Epidermal melanocyte (primary cell): ENCODE data around the gene TMEM252.

ENCODE experiments used
- DNase-seq: peaks from one replicate; pipeline ENCODE4 v3.0.0; 2011; ENCODE audit warnings: low spot score; ENCODE audit not compliant: insufficient read length

The TMEM252 gene

GRCh38 chr9:68540712-68541535 is at the start of gene TMEM252:
TMEM252 (minus strand) TSS chr9:68540883; CDS start chr9:68540814, 69 bp downstream.
- no peak for DNase-seq

- no peak for DNase-seq
Observed at GRCh38 chr9:68585034-68585761, 44.5 kb upstream of the TMEM252 start.

- peak; percentile 76 for DNase-seq
Observed at GRCh38 chr9:68584189-68585033, 43.7 kb upstream of the TMEM252 start.

- no peak for DNase-seq
Observed at GRCh38 chr9:68581696-68582095, 41.0 kb upstream of the TMEM252 start.

GRCh38 chr9:68577774-68578591 is 37.3 kb upstream of the TMEM252 start:
- no peak for DNase-seq

GRCh38 chr9:68575817-68576216 is 35.1 kb upstream of the TMEM252 start:
- no peak for DNase-seq

- no peak for DNase-seq
Observed at GRCh38 chr9:68574150-68574549, 33.5 kb upstream of the TMEM252 start.

- DNase-seq: no peak
Observed at GRCh38 chr9:68567565-68567964, 26.9 kb upstream of the TMEM252 start.

GRCh38 chr9:68562461-68562860 is 21.8 kb upstream of the TMEM252 start:
- no peak for DNase-seq

GRCh38 chr9:68560071-68560844 is 19.6 kb upstream of the TMEM252 start:
- no peak for DNase-seq

- DNase-seq: no peak
Observed at GRCh38 chr9:68558545-68558944, 17.9 kb upstream of the TMEM252 start.

GRCh38 chr9:68555437-68556150 is 14.9 kb upstream of the TMEM252 start:
- DNase-seq: no peak

GRCh38 chr9:68552700-68553476 is 12.2 kb upstream of the TMEM252 start:
- DNase-seq: no peak

- DNase-seq: no peak
Observed at GRCh38 chr9:68551191-68551590, 10.5 kb upstream of the TMEM252 start.

- no peak for DNase-seq
Observed at GRCh38 chr9:68548241-68548640, 7.6 kb upstream of the TMEM252 start.

GRCh38 chr9:68547417-68547816 is 6.7 kb upstream of the TMEM252 start:
- DNase-seq: no peak

- DNase-seq: no peak
Observed at GRCh38 chr9:68546596-68547390, 6.1 kb upstream of the TMEM252 start.
